NCI-H187 treated with DMSO at 0.1 percent for 48 hours (cell line): ENCODE results near the gene PRLHR.

Experiments used
- DNase-seq: peaks from one replicate; lab custom pipeline; 2025; lab: John Stamatoyannopoulos, UW

Gene PRLHR

DNA sequence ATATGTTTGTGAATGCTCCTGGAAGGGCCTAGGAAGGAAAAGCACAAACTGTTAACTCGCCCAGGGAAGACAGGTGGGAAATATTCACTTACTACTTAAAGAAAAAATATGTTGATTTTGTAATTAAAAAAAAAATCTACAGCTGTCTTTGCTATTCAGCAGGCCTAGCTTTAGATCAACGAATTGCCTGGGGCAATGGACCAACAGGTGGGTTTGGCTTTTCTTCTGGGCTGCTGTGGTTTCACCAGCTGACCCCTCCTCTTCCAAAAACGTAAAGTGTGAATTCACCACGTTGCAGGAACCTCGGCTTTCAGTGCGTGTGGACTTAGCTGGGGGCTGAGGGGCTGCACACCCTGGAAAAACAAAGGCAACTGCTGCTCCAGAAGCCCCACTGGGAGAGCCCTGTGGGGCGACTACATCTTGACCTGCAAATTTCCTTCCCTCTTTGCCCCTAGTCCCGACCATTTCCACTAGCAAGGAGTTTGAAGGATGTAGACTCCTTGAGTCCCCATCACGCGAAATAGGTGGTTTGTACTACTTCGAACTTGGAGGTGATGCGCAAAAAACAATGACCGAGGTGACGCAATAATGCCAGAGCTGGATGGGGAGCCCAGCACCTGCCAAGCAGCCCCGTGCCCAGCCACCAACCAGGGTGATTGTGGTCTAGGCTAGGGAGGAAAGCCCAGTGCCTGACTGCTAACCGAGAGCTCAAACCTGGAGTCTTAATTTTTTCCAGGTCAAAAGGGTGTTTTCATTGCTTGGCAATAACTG, 7.4 kb downstream of the PRLHR start:
- no peak for DNase-seq

DNA sequence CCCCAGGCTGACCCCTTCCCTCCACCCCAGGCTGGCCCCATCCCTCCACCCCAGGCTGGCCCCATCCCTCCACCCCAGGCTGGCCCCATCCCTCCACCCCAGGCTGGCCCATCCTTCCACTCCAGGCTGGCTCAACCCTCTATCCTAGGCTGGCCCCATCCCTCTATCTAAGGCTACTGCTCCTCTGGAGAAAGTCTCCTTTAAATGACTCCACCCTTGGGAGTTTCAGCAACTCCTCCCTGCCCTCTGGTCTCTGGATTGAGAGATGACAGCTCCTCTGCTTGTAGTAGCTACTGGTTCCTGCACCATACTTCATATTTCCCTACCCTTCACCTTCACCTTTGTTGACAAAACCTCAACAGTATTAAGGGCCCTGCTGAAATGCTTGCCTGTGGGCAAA, 8.5 kb downstream of the PRLHR start:
- no peak for DNase-seq

DNA sequence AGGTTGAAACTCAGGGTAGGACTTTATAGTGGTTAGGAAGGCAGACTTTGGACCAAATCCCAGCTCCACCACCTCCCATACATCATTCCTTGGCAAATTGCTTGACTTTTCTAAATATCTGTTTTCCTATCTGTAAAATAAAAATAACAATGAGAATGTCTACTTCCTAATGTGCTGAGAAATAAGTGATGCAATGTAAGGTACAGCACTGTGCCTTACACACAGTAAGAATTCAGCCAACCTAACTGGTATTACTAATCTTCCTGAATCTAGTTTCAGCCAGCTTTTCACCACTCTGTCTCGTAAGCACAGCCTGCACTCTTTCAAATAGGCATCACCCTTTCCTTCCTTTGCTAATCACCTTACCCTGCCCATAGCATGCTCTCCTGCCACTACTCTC, 9.7 kb downstream of the PRLHR start:
- no peak for DNase-seq

DNA sequence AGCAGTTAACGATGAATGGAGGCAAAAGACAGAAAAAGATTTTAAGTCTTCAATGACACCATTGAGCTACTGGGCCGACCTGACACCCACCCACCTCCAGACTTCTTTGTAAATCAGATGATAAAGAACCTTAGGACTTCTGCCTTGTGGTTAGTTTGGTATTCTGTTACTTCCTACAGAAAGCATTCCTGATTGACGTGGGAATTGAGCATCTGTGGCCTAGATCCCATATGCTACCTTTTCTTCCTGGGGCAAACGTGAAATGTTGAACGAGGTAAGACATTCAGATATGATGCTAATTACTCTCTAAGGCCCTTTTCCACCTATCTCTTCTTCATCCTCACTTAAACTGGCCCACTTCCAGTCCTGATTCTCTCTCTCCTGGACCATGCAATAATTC, 10.2 kb downstream of the PRLHR start:
- DNase-seq: no peak

DNA sequence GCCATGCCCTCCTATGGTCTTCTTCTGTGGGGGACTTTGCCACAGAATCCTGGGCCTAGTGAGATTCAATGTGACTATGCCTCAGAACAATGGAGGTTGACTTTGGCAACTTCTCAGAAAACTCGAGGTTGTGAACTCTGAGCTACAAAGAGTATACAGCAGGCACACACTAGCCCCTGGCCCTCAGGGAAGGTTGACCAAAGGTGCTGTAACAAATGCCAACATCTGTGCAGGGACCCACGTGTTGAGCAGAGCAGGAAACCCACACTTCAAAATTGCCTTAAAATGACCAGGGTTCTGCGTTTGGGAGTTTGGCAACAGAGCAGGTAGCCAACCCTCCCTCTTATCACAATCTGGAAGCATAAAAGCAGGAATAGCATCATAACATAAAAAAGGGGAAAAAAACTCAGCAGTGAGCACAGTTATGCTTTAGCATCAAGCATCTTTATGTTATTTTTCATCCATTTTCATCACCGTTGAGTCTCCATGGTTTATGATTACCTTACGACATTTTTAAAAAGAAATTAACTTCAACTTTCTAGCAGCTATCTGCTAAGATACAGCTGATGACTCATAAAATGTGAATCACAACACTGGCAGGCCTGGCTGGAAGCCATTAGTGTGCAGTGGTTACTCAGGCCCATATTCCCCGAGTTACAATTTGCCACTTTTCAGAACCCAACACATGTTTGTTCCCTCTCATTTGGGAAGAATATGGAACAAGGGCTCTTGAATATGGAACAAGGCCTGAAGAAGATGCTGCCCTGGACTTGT, 11.1 kb downstream of the PRLHR start:
- no peak for DNase-seq

DNA sequence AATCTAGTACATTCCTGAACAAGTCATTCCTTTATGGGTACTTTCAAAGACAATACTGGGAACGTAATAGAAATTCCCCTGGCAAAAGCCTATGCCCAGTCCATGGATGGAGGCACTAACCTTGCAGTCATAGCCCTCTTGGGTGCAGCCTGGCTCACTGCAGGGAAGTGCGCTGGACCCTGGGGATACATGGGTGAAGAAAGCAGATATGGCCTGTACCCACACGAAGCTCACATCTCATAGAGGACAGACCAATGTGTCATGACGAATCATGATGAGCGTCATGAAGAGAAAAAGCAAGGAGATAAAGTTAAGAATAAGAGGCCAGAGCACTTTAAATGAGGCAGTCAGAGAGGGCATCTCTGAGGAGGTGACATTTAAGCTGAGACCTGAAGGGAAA, 11.8 kb downstream of the PRLHR start:
- DNase-seq: no peak

DNA sequence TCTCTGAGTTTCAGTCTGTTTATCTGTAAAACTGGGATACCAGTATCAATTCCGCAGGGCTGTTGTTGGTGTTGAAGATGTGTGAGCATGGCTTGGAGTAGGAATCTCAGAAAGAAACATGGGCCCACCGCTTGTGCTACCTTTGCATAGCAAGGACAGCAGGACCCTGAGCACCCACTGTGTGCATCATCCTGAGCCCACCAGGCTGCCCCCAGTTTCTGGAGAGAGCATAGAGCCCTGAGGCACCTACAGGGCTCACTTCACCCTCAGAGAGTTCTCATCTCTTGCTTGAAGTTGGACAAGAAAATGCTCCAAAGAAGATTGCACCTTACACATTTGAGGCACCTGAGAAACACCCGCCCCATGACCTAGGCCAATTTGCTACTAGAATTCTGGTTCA, 12.9 kb downstream of the PRLHR start:
- DNase-seq: no peak

DNA sequence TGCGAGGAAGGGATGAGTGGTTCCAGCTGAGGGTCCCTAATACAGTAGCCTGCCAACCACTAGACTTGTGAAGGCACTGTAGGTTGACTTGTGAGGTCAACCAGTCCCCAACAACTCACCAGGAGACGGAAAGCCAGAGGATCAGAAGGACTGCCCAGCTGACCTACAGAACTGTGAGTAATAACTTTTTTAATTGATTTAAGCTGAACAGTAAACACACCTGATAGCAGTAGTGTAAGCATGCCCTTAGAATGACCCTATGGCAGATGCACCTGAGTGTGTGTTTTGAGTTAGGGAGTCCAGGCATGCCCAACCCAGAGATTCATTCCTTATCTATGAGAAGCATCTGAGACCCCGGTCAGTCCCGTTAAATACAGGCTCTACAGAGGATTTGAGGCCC, 14.1 kb downstream of the PRLHR start:
- DNase-seq: no peak

DNA sequence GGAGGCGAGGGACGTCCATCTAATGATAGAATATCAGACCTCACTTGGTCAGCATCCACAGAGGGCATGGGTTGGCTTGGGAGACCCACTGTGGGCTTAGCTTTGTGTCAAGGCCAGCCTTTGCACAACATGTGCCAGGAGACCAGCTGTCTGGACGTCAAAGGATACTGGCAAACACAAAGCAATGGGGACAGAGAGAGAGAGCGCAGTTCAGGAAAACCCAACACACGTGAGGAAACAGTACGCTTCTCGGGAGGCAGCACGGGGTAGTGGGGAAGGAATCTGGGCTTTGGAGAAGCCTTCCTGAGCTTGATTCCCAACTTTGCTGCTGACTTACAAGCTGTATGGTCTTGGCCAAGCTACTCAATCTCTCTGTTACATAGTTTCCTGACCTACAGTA, 14.7 kb downstream of the PRLHR start:
- no peak for DNase-seq

DNA sequence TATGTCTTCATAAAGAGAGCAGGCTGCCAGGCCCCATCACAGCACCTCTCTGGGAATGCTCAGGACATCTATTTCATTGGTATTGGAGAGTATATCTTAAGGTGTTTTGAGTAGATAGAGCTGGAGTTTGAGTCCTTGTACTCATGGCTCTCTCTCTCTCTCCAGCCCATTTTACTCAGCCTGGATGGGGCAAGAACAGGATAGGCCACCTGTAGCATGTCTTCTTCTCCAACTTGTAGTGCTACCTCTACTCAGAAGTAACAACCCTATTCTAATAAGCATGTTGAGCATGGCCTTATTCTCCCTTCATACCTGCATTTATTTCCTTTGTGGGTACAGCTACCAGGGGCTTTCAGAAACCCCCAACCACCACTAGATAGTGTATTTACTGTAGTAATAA, 21.9 kb downstream of the PRLHR start:
- no peak for DNase-seq

DNA sequence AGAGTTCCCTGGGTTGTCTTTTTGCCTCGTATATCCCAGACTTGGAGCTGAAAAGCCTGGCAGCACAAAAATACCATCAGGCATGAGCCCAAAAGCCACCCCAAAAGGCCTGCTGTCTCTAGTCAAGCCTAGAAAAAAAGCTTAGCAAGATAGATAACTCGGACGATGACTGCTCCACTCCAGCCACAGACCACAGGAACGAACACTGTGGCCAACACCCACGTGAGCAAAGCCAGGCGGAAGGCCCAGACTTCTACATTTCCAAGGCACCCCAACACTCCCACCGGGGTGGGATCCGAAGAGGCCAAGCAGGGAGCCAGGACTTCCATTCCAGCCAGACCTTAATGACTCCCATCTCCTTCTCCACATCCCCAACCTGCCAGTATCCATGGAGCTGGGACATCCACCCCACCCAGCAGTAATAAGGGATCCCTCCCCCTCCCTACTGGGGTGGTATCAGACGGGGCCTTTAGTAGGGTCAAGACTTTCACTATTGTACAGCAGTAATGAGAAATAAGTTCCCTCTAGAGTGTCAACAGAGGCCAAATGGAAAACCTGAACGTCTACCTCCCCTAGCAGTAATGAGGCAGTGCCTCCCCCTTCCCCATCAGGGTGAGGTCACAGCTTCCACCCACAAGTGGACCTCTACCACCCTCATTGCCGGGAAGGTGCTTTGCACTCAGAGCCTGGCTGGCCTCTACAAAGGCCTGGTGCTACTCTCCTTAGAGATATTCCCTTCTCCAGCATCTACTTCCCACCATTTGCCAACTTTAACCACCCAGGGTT, 23.0 kb downstream of the PRLHR start:
- DNase-seq: no peak

DNA sequence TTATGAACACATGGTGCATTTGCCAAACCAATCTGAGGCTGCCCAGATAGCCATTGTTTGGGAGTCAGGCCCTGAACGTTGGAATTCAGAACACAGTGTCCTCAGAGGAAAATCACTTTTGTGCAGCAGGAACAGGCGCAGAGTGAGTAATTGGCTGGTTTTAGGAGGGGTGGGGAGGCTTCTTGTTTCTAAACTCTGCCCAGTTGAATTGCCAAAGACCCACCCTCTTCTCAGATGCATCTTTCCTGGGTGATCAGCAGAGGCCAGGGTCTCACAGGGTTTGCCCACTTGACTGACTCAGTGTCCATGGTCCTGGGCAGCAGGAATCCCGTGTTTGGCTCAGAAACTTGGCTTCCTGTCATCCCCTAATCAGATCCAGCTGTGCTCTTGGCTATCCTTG, 24.3 kb downstream of the PRLHR start:
- DNase-seq: no peak

DNA sequence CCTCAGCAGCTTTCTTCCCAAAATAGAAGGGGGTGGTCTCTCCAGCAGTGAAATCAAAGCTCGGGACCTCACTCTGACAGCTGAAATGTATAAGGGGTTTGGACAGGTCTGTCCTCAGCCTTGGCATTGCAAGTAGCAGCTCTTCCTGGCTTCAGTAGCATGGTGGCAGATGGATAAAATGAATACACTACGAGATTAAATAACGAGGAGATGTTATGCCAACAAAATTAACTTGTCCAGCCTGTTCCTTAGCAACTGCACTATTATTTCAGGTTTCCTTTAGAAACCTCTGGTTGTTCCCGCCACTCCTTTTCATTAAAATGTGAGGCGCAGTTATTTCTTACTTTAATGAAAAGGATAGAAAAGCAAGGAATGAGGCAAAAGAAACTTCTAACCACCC, 24.9 kb downstream of the PRLHR start:
- no peak for DNase-seq

DNA sequence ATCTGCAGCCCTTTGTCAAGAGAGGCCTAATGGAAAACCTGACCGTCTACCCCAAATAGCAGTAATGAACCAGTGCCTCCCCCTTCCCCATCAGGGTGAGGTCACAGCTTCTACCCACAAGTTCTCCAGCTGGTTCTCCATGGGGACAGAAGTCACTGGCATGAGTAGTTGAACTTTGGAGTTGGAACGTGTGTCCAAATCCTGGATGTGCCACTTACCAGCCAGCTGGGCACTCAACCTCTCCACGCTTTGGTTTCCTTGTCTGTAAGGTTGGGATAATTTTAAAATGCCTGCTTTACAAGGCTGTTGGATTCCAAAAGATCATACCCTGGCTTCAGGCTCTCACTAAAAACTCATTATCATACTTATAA, 25.6 kb downstream of the PRLHR start:
- DNase-seq: no peak

DNA sequence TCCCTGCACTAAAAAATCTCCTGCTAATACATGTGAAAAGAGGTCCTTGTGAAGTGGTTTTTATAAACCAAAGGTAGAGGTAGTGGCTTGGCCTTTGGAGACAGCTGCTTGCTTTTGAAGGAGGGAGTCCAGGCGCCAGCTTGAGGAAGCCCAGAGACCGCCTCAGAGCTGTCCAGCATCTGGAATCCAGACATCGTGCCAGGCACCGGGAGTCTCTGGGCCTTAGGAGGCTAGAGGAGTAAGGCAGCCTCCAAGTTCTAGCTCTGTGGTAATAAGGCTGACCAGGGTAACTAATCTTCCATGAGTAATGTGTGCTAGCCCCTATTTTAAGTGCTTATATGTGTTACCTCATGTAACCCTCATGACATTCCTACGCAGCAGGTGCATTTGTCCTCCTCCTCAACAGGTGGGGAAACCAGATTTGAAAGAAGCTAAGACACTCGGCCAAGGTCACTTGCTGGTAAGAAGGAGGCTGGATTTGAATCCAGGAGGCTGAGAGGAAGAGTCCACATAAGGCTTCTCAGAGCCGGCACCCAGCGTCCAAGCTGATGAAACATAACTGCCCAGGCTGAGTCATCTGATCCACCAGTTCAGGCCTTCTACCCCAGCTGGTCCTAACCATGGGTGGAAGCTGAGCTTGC, 26.1 kb downstream of the PRLHR start:
- DNase-seq: no peak

DNA sequence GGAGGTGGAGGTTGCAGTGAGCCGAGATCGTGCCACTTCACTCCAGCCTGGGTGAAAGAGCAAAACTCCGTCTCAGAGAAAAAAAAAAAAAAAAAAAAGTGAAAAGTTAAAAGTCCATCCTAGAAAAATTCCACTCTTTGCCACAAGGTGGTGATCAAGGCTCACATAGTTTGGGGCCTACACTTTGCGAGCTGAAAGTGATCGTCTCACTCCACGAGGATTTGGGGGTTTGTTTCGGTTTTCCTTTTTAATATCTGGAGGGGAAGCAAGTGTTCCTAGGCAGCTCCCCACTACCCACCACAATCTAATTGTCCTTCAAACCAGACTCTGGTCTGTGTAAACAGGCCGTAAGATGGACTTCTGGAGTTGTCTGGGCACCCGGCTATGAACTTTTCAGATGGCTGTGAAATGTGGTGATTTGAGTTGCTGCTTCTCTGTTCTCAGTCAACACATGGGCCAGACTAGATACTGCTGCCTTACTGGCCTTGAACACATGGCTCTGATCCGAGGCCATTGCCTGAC, 27.1 kb downstream of the PRLHR start:
- no peak for DNase-seq

DNA sequence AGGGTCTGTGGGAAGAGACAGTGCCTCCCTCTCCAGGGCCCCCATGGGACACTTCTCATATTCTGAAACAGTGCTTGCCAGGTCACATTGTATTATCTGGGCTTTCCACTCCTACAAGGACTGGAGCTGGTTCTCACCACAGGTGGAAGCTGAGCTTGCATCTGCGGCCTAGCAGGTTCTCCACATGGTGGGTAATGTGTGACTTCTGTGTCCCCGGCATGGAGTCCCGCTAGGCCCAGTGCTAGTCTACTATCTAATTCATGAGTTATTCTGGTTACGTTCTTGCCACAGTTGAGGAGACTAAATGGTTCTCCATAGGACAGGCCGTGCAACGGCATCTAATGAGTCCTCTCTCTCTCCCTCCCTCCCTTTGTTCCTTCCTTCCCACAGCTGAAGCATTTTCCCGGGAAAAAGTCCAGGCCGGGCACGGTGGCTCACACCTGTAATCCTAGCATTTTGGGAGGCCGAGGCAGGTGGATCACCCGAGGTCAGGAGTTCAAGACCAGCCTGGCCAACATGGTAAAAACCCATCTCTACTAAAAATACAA, 27.7 kb downstream of the PRLHR start:
- DNase-seq: no peak

DNA sequence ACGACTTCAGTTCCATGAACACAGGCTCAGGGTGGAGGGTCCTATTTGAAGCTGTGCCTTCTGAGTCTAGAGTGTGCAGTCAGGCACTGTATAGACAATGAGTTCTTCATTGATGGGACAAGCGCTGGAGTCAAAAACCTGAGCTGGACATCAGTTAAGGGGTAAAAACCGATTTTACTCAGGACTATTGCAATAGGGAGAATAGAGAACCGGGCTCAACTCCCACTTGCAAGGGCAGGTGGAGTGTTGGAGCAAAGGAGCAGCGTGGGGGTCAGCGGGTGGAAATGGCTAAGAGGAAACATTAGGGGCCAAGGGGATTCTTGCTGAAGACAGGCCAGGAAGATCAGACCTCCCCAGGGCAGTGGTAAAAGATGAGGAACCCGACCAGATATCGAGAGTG, 28.5 kb downstream of the PRLHR start:
- no peak for DNase-seq

DNA sequence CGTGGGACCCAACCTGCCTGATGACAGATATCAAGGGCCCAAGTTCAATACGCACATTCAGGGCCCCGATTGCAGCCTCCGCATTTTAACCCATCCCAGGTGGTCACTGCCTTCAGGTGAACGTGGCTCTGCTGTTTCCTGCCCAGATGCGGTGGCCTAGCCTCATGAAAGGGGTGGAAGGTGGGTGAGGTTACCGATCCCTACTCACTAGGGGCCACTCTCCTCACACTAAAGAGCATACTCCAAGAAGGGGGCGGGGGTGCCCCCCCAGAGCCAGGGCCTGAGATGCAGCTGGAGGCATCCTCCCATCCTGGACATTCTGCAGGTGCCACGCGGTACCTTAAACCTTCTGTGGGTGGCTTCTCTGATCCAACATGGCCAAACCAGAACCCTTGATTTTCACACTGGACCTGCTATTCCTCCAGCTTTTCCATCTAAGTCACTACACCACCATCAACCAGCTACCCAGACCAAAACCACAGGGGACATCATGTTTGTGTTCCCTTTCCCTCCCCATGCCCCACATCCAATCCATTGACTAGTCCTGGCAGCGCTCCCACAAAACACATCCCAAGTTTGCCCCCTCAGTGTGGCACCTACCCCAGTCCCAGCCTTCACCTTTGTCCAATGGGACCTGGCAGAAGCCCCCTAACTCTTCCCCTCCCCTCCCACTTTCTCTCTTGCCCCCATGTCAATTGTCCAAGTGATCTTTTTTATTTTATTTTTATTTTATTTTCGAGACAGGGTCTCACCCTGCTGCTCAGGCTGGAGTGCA, 30.0 kb downstream of the PRLHR start:
- DNase-seq: no peak

DNA sequence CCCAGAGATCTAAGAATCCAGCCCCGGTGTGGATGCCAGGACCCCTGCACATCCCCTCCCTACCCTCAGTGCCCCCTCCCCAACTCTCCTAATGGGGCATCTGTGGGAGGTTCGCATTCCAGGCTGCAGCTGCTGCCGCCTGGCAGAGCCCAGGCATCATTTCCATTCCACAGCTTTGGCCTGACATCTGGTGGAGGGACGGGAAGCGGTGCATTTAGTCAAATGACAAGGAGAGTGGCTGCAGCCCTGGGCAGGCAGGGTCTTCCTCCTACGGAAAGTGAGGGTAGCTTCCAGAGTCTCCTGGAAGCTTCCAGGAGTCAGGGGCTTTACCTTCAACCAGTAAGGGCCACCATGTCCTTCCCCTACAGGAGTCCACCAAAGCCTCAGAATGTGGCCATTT, 30.8 kb downstream of the PRLHR start:
- no peak for DNase-seq

DNA sequence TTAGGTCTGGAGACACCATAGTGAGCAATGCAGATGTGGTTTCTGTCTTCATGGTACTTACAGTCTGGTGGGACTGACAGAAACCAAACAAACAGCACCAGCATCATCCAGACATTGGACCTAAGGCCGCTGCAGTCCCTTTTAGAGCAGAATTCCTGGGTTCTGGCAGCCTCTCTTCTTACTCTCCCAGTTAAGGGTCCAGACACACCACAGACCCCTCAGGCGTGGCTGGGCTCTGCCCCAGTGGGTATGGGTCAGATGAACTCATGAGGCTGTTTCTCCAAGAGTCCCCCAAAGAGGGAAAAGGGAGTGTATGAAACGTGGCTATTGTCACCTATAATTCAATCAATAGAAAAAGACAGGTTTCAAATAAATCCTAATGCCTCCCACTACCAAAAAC, 31.3 kb downstream of the PRLHR start:
- DNase-seq: no peak
